ENCODE measurements around the gene GIPC1.
"Not testable (repeated sequence)": the region's sequence is repeated elsewhere in the genome, so short reads cannot be mapped to it uniquely, and the experiment has no call there.

GIPC1 gene

DNA sequence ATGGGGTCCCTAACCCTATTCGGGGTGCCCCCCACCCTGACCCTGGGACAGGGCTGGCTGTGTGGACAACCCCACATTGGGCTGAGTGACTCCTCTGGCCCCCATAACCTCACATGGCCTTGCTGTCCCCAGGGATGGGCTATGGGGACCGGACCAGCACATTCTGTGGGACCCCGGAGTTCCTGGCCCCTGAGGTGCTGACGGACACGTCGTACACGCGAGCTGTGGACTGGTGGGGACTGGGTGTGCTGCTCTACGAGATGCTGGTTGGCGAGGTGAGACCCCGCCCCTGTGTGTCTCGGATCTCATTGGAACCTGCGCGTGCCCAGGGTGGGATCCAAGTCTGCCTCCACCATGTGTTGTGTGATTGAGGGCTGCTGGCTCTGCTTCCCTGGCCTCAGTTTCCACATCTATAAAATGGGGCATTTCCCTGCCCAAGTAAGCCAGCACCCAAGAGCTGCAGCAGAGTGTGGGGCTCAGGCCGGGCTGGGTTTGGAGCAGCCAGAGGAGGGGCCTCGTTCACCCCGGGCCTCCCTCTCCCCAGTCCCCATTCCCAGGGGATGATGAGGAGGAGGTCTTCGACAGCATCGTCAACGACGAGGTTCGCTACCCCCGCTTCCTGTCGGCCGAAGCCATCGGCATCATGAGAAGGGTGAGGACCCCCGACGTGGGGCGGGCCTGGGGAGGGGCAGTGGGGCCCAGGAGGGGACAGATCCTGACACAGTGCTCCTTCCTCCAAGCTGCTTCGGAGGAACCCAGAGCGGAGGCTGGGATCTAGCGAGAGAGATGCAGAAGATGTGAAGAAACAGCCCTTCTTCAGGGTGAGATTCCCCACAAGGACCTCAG lies 25.7 kb downstream of the GIPC1 start:
- no peak for DNase-seq (ENCODE audit: low spot score)

DNA sequence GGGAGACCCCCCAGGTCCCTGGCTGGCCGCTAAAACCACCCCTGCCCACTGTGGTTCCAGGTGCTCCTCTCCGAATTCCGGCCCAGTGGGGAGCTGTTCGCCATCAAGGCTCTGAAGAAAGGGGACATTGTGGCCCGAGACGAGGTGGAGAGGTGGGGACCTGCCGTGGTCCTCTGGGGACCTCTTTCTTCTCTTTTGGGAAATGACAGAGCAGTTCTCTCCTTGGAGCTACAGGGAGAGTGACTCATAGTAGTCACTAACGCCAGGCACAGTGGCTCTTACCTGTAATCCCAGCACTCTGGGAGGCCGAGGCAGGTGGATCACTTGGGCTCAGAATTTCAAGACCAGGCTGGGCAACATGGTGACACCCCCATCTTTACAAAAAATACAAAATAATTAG lies 28.1 kb downstream of the GIPC1 start:
- no peak for DNase-seq (ENCODE audit: low spot score)

DNA sequence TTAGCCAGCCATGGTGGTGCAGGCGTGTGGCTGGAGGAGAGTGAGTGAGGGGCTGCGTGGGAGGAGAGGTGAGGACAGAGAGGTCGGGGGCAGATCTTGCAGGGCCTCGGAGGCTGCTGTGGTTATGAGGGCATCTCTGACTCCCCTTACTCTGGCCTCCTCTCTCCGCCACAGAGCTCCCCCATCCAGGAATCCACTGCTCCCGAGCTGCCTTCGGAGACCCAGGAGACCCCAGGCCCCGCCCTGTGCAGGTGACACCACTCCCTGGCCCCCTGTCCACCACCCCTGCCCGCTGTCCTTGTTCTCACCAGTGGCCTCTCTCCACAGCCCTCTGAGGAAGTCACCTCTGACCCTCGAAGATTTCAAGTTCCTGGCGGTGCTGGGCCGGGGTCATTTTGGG lies 28.5 kb downstream of the GIPC1 start:
- no peak for DNase-seq (ENCODE audit: low spot score)

DNA sequence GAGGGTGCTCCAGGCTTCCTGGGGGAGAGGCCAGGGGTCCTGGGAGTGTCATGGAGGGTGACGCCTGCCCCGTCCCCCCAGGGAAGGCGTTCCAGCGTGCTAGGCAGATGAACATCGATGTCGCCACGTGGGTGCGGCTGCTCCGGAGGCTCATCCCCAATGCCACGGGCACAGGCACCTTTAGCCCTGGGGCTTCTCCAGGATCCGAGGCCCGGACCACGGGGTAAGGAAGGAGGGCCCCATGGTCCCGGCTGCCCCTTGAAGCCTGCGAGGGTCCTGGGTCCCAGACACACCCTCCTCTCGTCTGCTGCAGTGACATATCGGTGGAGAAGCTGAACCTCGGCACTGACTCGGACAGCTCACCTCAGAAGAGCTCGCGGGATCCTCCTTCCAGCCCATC lies 32.2 kb downstream of the GIPC1 start:
- no peak for DNase-seq (ENCODE audit: low spot score)

GRCh38 chr19:14462401-14462800 lies 33.5 kb downstream of the GIPC1 start:
- not testable (repeated sequence) for DNase-seq (ENCODE audit: low spot score)

GRCh38 chr19:14460935-14461334 lies 35.0 kb downstream of the GIPC1 start:
- DNase-seq (ENCODE audit: low spot score), result no peak

DNA sequence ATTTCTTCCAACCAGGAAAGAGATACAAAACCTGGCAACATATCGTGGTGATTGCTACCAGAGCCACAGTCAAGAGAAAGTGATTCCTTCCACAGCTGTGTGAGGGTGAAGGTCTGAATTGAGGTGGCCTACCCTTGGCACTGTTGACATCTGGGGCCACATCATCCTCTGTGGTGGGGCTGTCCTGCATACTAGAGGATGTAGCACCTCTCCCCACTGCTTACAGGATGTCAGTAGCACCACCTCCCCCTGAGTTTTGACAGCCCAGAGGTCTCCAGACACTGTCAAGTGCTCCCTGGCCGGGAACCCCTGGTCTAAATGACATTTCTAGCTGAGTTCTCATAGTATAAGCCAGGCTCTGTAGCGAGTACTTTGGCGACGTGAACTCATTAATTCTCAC lies 36.2 kb downstream of the GIPC1 start:
- no peak for DNase-seq (ENCODE audit: low spot score)

- not testable (repeated sequence) for DNase-seq (ENCODE audit: low spot score)
These were observed 43.6 kb downstream of the GIPC1 start for GRCh38 chr19:14452303-14452702.

DNA sequence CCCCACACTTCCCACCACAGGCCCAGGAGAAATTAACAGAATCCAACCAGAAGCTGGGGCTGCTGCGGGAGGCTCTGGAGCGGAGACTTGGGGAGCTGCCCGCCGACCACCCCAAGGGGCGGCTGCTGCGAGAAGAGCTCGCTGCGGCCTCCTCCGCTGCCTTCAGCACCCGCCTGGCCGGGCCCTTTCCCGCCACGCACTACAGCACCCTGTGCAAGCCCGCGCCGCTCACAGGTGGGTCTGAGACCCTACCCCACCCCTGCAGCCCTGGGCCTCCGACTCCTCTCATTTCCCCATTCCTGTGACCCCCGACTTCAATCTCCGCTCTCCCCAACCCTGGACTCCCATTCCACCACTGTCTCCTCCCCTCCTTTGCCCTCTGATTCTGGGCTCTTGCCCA lies 45.1 kb downstream of the GIPC1 start:
- no peak for DNase-seq (ENCODE audit: low spot score)

- no peak for DNase-seq (ENCODE audit: low spot score)
These were observed 45.6 kb downstream of the GIPC1 start for GRCh38 chr19:14450168-14450874.

- DNase-seq (ENCODE audit: low spot score), result no peak
These were observed 46.6 kb downstream of the GIPC1 start for GRCh38 chr19:14449321-14449720.

DNA sequence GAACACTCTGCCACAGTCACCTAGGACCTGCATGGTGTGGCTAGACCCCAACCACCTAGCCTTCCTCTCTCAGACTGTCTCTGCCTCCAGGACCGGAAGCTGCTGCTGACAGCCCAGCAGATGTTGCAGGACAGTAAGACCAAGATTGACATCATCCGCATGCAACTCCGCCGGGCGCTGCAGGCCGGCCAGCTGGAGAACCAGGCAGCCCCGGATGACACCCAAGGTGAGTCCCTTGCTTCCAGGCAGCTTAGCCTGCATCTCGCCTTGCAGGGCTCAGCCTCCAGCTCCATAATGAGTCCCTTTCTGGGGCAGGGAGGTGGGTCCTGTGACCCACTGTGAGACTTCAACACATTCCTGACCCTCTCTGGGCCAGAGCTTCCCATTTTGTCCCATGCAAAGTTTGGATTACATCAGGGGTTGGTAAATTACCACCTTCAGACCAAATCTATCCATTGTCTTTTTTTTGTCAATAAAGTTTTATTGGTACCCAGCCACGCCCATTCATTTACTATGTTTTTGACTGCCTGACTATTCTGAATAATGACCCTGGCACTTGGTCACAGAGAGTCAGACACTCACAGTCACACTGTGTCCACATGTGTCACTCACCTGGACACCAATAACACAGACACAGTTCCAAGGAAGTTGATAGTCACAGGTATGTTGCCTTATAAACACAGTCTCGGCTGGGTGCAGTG lies 49.4 kb downstream of the GIPC1 start:
- no peak for DNase-seq (ENCODE audit: low spot score)

DNA sequence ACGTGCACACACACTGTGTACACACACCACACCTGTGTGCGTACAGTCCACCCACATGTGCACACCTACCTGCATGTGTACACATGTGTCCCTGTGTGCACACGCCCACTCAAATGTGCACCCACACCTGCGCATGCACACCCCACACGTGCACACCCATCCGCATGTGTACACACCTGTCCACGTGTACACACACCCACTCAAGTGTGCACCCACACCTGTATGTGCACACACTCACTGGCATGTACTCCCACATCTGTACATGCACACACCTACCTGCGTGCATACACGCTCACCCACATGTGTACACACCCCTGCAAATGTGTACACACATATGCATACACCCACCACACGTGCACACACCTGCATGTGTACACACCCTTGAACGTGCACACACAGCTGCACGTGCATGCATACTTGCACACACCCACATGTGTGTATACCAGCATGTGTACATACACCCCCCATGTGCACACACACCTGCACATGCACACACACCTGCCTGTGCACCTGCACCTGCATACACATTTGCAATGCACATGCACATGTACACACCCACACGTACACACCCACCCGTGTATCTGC lies 52.2 kb downstream of the GIPC1 start:
- no peak for DNase-seq (ENCODE audit: low spot score)

DNA sequence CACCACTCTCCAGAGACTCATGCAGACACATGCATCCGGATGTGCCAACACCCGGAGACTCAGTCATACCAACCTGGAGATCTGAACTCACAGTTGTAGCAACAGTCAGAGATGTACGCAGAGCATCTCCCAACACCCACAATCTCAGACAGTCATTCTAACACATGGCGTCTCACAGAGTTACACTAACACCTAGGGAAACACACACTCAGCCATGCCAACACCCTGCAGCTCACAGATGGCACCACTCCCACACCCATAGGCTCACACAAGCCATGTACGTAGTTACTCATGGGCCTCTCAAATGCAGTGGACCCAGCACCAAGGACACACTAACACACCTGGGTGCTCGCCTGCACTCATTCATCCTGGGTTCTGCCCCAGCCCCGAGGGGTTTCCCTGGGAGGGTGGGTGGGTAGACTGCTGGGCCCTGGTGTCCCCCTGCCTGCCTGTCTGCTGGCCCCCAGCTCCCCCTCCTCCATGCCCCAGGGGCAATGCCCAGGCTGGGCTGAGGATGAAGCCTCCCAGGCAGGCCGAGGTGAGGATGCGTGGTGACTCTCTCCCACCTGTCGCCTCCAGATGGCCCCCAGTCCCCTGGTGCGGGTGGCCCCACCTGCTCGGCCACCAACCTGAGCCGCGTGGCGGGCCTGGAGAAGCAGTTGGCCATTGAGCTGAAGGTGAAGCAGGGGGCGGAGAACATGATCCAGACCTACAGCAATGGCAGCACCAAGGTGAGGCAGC lies 52.9 kb downstream of the GIPC1 start:
- no peak for DNase-seq (ENCODE audit: low spot score)

- DNase-seq (ENCODE audit: low spot score), result no peak
These were observed 54.6 kb downstream of the GIPC1 start for GRCh38 chr19:14441041-14441938.

DNA sequence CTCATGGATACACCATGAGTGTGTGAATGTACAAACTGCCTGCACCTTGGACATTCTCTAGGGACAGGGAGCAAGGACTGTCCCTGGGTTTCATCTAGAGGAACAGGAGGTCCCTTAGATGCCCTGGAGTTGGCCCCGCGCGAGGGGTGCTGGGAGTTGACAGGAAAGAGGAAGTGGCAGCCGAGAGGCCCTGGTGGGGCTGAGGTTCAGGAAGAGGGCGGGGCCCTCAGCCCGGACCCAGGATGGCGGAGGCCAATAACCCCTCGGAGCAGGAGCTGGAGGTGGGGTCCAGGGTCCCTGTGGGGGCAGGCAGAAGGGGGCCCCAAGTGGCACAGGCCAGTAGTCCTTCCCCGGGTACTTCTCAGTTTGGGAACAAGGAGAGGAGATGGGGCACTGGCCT lies 55.9 kb downstream of the GIPC1 start:
- no peak for DNase-seq (ENCODE audit: low spot score)

DNA sequence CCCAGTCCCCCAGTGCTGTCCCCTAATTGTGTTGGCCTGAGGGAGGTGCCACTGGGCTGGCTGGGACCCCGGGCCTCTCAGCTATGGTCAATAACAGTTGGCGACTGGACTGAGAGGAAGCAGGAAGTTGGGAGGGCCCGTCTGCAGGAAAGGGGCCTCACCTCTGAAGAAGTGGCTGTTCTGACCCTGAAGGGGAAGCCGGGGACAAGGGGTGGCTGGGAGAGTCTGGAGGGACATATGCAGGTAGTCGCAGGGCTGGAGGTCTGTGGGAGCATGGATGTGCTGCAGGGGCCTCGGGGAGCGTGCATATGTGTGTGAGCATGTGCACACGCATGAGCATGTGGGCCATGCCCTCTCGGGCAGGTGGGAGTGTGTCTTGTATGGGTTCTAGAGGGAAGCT lies 56.9 kb downstream of the GIPC1 start:
- no peak for DNase-seq (ENCODE audit: low spot score)

GRCh38 chr19:14437578-14438140 lies 58.3 kb downstream of the GIPC1 start:
- no peak for DNase-seq (ENCODE audit: low spot score)

DNA sequence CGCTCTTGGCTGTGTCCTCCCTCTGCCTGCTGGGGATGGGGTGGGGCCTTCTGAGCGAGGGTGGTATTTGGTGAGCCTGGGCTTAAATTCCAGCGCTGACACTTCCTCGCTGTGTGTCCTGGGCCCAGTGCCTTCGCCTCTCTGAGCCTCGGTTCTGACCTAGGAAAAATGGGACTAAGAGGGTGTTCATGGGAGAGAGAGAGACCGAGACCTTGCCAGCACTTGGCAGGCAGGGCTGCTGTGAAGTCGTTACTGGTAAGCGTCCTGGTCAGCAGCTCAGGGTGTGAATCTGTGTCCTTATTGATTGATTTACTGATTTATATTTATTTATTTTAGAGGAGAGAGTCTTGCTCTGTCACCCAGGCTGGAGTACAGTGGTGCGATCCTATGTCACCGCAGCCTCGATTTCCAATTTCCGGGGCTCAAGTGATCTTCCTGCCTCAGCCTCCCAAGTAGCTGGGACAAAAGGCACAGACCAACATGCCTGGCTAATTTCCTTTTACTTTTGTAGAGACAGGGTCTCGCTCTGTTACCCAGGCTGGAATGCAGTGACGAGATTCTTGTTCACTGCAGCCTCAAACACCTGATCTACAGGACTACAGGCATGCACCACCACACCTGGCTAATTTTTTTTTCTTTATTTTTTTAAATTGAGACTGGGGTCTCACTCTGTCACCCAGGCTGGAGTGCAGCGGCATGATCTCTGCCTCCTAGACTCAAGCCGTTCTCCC lies 60.4 kb downstream of the GIPC1 start:
- no peak for DNase-seq (ENCODE audit: low spot score)
